NCI-H526 (cell line): ENCODE measurements around the gene USP33.
A peak's percentile ranks its signal among the peaks of the same experiment; 100 is the strongest.
"Not testable (repeated sequence)": the region's sequence is repeated elsewhere in the genome, so short reads cannot be mapped to it uniquely, and the experiment has no call there.

Experiments
- DNase-seq, 2 experiments: peaks; one replicate each; lab custom pipeline; 2025; lab: John Stamatoyannopoulos, UW

USP33 gene

GRCh38 chr1:77671836-77672235 is 87.8 kb downstream of the USP33 start:
- DNase-seq = no peak

DNA sequence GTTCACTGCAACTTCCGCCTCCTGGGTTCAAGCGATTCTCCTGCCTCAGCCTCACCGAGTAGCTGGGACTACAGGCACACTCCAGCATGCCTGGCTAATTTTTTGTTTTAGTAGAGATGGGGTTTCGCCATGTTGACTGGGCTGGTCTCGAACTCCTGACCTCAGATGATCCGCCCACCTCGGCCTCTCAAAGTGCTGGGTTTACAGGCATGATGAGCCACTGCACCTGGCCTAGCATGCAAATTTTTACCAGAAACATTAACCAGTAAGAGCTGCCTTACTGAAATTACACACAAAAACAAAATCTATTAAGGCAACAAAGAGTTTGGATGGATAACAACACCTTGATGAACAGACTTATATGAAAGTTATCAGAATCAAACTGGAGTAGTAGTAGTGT is 89.3 kb downstream of the USP33 start:
- no peak for DNase-seq

DNA sequence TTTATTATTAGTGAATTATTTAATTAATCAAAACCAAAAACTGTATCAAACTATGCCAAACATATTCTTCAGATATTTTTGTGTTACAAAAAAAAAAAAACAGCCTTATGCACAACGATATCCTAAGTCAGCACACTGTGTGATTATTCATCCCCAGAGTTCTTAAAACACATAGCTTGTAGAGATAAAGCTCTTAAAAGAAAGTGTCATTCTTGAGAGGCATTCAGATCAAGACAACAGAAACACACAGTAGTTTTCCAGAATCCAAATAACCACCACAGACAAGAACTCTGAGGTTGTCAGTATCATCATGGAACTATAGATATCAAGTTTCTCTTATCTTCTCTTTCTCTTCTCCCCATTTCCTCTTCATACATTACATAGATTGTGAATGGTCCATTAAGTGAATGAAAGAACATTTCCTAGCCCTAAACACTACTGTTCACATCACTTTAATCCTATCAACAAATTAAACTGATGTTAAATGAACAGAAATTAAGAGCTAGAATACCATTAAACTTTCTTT is 90.7 kb downstream of the USP33 start:
- DNase-seq = no peak

GRCh38 chr1:77664939-77665516 is 94.6 kb downstream of the USP33 start:
- no peak for DNase-seq

GRCh38 chr1:77661696-77662095 is 98.0 kb downstream of the USP33 start:
- no peak for DNase-seq

- DNase-seq = no peak
Observed at GRCh38 chr1:77659879-77660593, 99.6 kb downstream of the USP33 start.

DNA sequence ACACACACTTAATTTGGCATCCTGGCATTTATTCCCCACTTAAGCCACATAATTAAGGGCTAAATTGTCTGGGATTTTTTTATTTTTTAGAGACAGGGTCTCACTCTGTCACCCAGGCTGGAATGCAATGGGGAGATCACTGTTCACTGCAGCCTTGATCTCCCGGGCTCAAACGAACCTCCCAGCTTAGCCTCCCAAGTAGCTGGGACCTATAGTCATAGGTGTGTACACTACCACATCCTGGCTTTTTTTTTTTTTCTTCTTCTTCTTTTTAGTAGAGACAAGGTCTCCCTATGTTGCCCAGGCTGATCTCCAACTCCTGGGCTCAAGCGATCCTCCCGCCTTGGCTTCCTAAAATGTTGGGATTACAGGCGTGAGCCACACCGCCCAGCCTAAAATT is 101.4 kb downstream of the USP33 start:
- DNase-seq = no peak

- DNase-seq = no peak
Observed at GRCh38 chr1:77655431-77655974, 104.1 kb downstream of the USP33 start.

DNA sequence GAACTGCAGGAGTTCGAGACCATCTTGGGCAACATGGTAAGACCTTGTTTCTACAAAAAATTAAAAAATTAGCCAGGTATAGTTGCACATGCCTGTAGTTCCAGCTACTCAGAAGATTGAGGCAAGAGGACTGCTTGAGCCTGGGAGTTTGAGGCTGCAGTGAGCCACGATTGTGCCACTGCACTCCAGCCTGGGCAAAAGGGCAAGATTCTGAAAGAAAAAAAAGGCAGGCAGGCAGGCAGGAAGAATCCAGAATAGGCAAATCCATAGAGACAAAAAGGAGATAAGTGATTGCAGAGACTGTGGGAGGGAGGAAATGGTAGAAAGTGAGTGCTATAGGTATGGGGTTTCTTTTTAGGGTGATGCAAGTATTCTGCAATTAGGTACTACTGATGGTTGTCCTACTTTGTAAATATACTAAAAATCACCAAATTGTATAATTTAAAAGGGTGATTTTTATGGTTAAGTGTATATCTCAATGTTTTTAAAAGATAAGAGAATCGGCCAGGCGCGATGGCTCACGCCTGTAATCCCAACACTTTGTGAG is 106.6 kb downstream of the USP33 start:
- DNase-seq = no peak

- peak in 1 of 2 experiments; percentile 6 for DNase-seq
Observed at GRCh38 chr1:77652268-77652667, 107.4 kb downstream of the USP33 start.

DNA sequence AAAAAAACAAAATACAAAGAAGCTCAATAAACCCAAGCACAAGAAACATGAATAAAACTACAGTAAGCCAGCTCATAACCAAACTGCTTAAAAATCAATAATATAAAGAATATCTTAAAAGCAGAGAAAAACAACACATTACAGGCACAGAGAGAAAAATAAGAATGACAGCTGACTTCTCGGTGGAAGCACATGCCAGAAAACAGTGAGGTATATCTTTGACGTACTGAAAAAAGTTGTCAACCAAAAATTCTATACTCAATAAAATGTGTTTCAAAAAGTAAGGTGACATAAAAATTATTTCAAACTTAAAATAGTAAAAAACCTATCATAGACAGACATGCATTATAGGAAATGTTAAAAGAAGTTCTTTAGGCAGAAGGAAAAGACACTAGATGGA is 110.5 kb downstream of the USP33 start:
- DNase-seq = no peak

- DNase-seq = not testable (repeated sequence)
Observed at GRCh38 chr1:77646224-77646623, 113.4 kb downstream of the USP33 start.
